Measurements from ENCODE around the gene LNPEP.

The LNPEP gene

DNA sequence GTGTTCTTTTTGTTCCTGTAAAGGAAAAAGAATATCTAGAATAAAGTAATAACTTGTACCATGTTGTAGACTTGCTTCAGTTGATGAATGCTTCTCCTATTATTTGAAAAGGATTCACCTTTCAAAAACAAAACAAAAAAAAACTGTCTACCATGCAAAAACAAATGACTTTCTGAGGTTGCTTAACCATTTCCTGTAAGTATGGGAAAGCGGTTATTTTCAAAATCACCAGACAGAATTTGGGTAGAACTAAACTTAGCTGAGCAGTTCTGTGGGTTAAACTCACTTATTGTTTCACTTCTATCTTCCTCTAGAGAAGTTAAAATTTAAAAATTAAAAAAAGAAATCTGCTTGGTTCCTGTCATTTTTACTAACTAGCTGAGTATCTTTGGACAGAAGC lies 25.2 kb downstream of the LNPEP start:
- no peak for DNase-seq (ENCODE audit: low spot score)

DNA sequence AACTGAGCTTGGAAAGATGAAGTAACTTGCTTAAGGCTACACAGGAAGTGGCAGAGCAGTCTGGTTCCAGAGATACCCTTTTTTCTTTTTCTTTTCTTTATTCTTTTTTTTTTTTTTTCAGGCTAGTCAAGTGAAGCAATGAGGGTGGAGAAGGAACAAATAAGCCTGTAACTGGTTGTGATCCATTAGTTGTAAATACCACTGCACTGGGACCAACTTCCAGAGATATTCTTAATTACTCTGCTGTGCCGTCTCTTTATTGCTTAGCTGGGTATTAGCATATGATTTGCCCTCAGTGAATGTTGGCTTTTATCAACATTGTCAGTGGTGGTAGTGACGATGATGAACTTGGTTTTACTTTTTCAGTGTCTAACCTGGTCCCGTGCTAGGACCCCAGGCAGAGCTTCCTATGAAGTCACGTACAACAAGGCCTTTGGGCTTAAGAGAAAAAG lies 26.7 kb downstream of the LNPEP start:
- DNase-seq (ENCODE audit: low spot score) = no peak

DNA sequence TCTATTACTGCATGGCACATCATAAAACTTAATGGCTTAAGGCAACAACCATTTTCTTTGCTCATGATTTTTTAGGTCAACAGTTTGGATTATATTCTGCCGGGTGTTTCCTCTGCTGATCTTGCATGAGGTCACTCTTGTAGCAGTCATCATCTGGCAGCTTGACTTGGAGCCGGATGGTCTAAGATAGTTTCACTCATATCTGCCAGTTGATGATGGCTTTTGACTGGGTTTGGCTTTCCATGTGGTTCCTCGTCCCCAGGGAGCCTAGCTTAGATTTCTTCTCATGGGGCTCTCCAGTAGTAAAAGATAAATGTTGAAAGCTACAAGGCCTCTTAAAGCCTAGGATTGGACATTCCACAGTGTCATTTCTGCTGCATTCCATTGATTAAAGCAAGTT lies 27.4 kb downstream of the LNPEP start:
- peak; percentile 42 for DNase-seq (ENCODE audit: low spot score)

DNA sequence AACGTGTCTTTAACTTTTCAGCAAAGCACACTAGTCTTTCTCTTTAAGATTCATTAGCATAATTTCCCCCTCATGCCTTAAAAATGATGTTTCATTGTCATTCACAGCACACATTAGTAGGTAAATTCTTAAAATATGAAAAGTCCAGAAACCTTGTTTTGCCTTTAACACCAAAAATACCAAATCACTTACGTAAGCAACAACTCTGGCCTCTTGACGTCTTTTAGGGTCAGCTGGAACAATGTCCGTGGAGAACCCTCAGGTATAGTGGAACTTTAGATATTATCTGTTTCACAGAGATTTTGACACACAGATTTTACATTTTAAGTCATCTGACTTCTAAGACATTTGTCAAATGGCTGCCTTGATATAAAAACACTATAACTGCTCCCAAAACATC lies 30.9 kb downstream of the LNPEP start:
- no peak for DNase-seq (ENCODE audit: low spot score)

DNA sequence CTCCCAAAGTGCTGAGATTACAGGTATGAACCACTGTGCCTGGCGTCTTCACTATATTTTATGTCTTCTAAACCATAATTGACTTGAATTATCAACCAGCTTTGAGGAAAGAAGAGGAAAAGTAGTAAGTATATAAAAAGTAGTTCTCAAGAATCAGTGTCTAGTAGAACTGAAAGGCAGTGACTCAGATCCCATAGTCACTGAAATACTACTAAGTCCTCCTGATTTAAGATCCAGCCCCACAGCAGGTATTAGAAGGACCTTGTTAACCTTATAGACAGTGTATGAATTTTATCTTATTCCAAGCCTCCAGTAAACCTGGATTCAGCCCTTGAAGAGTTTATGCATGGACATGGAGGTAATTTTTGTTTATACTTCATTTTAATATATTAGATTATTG lies 31.5 kb downstream of the LNPEP start:
- DNase-seq (ENCODE audit: low spot score) = no peak

DNA sequence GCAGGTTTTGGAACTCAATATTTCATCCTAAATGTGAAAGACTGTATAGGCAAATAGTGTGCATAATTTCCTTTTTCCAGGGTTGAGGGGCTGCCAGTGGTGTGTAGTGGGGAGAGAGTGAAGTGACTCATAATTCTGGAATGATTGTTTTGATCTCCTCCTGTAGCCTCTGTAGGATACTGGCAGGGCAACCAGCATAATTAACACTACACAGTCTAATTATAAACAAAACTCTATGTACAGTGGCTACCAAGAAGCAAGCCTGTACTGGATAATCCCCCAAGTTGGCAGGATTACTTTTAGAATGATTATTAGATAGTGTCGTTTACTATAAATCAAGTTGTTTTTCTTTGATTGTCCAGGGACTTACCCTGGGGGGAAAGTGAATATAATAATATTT lies 32.2 kb downstream of the LNPEP start:
- no peak for DNase-seq (ENCODE audit: low spot score)

DNA sequence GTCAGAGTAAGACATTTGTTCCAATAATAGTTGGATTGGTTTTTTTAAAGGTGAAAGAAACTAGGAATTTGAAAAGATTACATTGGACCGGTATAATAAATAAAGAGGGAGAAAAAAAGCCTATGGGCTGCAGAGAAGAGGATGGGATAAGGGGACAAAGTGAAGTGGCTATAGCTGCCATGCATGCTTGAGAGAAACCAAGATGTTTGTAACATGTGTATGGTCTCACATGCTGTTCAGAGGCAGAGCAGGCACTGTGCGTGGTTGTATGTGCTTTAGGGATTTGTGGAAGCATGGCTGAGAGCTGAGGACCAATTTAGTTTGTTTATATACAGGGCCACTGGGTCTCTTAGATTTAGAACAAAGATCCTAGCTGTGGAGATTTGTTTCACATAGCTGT lies 32.7 kb downstream of the LNPEP start:
- DNase-seq (ENCODE audit: low spot score) = no peak

DNA sequence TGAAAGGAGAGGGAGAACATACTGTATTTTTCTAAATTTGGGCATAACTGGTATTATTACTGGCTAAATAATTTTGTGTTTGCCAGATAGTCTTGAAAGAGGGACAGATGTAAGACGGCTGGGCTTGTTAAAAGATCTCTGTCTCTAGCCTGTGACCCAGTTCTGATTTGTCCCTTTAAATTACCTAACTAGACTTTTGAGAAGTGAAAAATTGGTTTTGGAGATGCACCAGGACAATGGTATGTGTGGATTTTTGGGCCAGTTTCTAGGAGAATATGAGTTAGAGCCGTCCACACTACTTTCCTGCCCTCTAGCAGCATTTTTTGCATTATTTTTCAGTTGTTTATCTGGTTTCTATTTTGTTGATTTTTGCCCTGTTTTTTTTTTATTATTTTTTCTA lies 33.5 kb downstream of the LNPEP start:
- no peak for DNase-seq (ENCODE audit: low spot score)

DNA sequence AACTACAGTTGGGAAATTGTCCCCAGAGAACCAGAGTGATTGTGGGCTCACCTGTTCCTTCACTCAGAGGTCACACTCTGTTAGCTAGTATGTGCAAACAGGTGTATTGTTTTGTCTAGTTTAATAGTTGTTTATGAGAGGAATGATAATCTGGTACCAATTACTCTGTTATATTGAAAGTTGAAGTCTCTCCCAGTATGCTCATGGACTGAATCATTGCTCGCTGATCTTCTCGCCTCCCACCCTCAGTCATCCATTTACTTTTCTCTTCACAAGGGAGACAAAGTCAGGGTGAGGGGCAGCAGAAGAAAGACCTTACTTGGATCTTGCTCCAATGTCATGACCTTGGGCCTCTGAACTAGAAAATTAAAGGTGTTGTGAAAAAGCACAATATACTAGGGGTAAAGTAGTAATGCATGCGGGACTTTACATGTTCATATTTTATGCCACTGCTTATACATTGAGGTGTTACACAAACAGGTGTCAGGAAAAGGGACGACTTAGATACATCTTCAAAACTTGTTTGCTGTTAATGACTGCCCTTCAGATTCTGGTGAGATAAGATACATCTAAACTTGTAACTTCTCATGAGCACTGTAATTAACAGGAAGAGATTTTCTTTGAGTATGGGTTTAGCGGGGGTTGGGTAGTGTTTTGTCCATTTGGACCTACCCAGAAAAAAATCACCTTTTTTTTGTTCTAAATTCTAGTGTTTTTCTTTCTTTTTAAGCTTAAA lies 36.9 kb downstream of the LNPEP start:
- no peak for DNase-seq (ENCODE audit: low spot score)

DNA sequence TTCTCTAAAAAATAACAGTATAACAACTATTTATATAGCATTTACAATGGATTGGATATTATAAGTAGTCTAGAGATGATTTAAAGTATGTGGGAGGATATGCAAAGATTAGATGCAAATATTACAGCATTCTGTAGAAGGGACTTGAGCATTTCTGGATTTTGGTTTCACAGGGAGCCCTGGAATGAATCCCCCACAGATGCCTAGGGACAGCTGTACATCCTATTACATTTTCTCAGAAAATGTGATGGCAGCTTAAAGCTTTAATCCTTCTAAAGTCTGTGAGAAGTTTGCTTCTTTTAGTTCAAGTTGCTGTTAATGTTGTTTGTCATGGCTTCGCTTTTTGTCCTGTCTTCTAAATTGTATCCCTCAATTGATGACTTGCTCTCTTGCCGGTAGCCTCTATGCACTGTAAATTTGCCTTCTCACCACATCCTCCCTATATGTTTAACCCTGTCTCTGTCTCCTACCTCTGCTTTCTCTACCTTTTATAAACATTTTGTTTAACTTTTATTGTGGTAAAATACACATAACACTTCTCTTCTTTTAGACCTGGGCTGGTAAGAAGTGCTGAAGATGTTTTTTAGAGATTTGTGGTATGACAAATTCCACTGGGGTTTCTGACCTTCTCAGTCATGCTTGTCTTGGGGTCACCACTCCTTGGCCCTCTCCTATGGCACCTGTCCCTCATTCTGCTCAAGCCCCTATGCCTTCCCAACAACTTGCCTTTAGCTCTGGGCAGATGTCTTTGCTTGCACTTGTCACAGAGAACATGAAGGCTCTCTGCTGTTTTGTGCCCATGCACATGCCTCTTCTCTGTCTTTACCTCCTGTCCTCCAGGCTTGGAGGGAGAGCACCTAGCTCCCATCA lies 37.9 kb downstream of the LNPEP start:
- no peak for DNase-seq (ENCODE audit: low spot score)

DNA sequence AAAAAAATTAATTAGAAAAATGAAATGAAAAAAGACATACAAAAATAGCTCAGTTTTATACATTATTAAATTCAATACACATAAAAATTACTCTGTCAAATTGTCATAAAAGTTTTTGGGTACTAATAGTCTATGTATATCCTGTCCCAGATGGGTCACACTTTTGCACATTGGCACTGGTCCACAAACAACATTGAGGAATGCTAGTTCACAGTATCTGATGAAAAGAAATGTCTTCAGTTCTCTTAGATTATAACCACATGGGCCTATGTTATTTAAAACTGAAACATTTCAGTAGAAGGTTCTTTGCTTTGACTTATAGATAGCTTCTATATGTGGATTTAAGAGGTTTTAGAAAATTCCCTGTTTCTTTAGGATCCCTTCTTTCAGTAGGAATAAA lies 39.8 kb downstream of the LNPEP start:
- DNase-seq (ENCODE audit: low spot score) = no peak

DNA sequence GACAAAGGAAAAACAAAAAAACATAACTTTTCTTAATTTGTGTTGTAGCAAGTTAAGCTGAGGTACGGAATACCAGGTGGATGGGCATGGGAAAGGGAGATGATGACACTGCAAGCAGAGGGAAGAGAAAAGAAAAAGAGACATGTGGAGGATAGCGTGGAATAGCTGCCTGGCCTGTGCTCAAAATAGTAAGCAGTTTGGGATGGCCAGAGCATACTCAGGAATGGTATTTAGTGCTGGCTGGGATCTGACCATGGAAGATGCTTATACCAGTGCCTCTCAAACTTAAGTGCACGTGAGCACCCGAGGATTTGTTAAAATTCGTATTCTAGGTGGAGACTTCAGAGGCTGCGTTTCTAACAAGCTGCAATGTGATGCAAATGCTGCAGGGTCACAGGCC lies 41.3 kb downstream of the LNPEP start:
- no peak for DNase-seq (ENCODE audit: low spot score)

DNA sequence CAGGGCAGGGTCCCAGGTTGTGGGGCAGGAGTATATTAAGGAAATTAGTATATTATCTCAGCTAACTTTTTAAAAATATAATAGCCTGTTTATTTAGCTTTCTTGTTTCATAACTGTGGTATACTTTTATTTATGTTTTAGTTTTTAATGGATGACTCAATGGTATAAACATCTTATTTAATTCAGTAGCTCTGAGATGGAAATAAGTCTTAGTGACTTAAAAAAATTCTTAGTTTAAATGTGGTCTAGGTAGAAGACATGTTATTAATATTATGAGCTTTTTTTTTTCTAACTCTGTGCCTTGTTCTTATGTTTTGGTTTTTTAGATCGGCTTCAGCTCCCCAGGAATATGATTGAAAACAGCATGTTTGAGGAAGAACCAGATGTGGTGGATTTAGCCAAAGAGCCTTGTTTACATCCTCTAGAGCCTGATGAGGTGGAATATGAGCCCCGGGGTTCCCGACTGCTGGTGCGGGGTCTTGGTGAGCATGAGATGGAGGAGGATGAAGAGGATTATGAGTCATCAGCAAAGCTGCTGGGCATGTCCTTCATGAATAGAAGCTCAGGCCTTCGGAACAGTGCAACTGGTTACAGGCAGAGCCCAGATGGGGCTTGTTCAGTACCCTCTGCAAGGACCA lies 43.1 kb downstream of the LNPEP start:
- DNase-seq (ENCODE audit: low spot score) = no peak

DNA sequence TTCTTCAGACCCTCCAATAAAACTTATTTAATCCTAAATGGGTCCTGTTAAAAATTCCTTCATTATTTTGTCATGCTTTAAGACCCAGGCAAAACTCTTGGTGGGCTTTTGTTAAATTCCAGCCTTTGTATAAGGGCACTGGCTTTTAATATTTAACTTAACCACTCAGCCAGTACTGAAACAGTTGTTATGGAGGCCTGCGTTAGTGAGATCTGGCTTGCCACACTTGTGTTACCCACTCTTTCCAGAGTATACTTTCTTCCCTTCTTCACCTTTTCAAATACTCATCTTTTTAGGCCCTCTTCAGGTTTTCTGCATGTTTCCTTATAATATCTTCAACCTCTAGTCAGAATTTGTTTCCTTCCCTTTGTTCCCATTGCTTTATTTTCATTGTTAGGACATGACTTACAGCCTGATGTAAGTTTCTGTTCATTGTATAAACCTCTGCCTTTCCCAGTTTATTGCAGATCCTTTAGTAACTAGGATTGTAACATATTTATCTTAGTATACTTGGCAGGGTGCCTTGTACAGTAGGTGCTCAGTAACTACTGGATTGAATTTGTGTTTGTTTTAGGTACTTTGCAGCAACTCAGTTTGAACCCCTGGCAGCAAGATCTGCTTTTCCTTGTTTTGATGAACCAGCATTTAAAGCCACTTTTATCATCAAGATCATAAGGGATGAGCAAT lies 48.8 kb downstream of the LNPEP start:
- DNase-seq (ENCODE audit: low spot score) = no peak

DNA sequence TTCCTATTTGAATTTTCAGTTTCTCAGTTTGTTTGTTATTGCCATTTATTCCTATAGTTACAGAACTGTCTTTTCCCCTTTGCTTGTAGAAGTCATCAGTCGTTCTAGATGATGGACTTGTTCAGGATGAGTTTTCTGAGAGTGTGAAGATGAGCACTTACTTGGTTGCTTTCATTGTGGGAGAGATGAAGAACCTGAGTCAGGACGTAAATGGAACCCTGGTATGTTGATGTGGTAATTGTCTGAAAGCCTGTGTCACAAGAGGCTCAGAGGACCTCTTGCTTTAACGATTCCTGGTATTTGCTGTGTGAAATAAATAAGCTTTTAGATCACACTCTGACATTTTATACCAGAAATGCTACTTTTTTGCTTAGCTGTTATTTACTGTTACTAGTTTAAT lies 50.6 kb downstream of the LNPEP start:
- DNase-seq (ENCODE audit: low spot score) = no peak

DNA sequence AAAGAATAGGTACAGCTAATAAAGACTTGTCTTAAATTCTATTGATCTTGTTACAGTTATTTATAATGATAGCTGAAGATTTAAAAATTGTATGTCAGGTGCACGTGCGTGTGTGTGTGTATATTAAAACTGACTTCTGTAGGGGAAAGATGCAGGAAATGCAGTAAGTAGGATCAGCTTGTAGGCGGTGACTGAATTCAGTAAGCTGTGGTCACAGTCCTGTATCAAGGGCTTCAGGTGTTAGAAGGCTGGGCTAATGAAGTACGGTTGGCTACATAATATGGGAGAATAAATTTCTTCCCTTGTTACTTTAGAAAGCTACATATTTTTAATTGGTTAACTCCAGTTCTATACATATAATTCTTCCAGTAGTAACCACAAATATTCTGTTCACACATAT lies 54.2 kb downstream of the LNPEP start:
- DNase-seq (ENCODE audit: low spot score) = no peak

DNA sequence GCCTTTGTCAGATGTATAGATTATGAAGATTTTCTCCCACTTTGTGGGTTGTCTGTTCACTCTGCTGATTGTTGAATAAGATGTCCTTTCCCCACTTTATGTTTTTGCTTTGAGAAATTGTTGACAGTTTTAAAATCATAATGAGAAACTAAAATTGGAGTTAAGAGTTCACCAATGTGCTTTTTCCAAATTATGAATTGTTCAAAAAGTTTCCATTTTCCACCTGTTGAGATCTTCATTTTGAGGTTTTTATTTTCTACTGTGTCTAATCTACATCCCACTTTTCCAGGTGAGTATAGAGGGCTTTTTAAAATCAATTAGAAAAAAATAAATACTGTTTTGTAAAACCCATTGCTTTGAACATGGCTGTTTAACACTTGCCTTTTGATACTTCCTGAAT lies 55.8 kb downstream of the LNPEP start:
- DNase-seq (ENCODE audit: low spot score) = no peak

DNA sequence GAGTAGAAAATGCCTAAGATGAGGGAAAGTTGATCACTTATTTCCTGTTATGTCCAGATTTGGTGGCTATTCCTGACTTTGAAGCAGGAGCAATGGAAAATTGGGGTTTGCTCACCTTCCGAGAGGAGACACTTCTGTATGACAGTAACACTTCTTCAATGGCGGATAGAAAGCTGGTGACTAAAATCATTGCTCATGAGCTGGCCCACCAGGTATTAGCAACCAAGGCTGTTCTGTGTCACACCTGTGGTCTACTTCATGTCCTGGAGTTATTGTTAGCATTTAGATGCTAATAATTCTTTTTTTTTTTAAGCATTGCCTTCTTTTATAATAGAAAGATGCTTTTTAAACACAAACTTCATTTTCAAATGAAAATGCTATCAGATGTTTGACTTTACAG lies 57.9 kb downstream of the LNPEP start:
- no peak for DNase-seq (ENCODE audit: low spot score)

DNA sequence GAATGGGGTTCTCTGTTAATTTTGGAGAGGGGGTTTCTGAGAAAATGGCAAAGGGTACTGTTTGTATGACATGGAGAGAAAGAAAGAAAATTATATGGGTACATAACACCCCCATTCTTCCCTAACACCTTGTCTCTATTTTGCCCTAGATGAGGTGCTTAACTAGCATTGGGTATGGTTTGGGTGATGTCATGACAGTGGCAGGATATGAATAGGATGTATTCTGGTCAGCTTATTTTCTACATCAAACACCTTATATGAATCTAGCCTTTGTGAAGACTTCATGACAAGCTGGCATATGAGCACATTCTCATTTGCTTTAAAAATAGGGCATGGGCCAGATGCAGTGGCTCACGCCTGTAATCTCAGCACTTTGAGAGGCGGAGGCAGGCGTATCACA lies 58.6 kb downstream of the LNPEP start:
- DNase-seq (ENCODE audit: low spot score) = no peak

DNA sequence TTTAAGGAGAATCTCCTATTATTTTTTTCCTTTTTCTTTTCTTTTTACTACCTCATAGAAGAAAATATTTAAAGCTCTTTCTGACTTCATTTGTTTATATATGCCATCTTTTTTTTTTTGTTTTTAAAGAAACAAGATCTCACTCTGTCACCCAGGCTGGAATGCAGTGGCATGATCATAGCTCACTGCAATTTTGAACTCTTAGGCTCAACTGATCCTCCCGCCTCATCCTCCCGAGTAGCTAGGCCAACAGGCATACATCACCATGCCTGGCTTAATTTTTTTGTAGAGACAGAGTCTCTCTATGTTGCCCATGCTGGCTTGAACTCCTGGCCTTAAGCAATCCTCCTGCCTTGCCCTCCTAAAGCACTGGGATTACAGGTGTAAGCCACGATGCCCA lies 59.5 kb downstream of the LNPEP start:
- DNase-seq (ENCODE audit: low spot score) = no peak

DNA sequence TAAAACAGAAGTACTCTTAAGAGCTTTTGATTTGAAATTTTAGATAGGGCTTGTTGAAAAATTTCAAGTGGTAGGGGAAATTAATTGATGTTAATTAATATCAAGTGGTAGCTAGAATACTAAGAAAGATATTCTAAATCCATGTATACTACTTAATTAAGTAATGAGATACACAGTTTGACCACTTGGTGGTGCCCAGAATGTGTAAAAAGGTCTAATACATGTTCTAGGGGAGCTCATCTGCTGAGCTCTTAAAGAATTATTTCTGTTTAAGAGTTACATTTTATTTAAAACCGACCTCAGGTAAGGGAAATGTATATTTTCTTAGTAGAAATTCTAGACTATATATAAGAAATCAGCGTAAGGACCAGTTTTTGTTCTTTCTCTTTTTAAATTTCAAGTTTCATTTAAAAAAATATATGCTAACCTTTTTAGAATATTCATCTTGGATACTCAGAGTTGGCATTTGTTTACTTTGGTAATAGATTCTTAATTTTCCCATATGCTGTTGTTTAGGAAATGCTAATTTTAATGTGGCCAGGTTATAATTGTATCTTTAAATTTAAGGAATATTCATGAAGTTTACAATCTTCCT lies 61.5 kb downstream of the LNPEP start:
- peak; percentile 38 for DNase-seq (ENCODE audit: low spot score)

DNA sequence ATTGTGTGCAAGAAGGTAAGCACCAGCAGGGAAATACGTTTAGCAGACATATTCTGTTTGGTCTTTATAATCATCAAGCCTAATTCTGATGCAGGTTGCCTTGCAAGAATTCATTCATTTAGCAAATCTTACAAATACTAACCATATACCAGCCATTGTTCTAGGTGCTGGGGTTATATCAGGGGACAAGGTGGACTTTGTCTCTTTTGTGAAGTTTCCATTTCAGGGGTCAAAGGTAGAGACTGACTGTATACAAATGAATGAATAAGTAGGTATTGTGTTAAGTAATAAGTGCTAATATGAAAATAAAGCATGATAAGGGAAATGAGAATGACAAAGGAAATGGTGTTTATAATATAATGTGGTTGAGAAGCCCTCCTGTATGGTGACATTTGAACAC lies 64.0 kb downstream of the LNPEP start:
- DNase-seq (ENCODE audit: low spot score) = no peak

Measured in putamen (tissue), 1 donor.